ENCODE data around the gene ERCC2. TPM values are rescaled to one million over a fixed set of nuclear protein-coding genes. Genes with fewer than 3 reads are reported as not detected.

ERCC2 gene
- total and polyA plus RNA-seq, 2 of the 4 experiments (the other 2 are of a cell fraction) = 30.6 to 66.5 TPM

- H4K5ac ChIP-seq (ENCODE audit: low read depth, low read length) = no peak overlapping the region
- H3K9me1 ChIP-seq (ENCODE audit: insufficient read depth, low read length) = no peaks in the 10 kb centered on the region
- peak overlapping the region; percentile 19; the same call in 1 of the 2 replicates for H2BK120ac ChIP-seq (ENCODE audit: low read depth, low read length)
- H4K8ac ChIP-seq (ENCODE audit: low read depth in 2 of 2, low read length in 2 of 2) = peak overlapping the region in 1 of 2 experiments; percentile 41; a peak in 1 of 4 replicates
- dilution Hi-C loops (cut with HindIII; ENCODE audit: low sequenced_read_pairs, unreplicated experiment) = no loop called here
- peak overlapping the region; percentile 87 for H2AFZ ChIP-seq (replicated peaks; ENCODE audit: low read length, poor library complexity)
- ATAC-seq (ENCODE audit: low read depth) = peak; percentile 55
- H2AK5ac ChIP-seq (ENCODE audit: low read depth, low read length) = no peak overlapping the region
- no peak for TF ChIP-seq RAD21 (IDR thresholded peaks at IDR 0.05; ENCODE audit: low read length)
- no peak for TF ChIP-seq FOS (IDR thresholded peaks at IDR 0.05; ENCODE audit: low read depth, low read length)
- TF ChIP-seq MAFK (IDR thresholded peaks at IDR 0.05; ENCODE audit: low read depth, low read length) = no peak
- no peak for TF ChIP-seq MXI1 (IDR thresholded peaks at IDR 0.05; ENCODE audit: borderline replicate concordance, low read depth, low read length)
- TF ChIP-seq BHLHE40 (IDR thresholded peaks at IDR 0.05; ENCODE audit: low read depth, low read length) = no peak
- TF ChIP-seq ELK1 (IDR thresholded peaks at IDR 0.05; ENCODE audit: borderline replicate concordance, low read depth, low read length) = no peak
- no peak for TF ChIP-seq RCOR1 (IDR thresholded peaks at IDR 0.05; ENCODE audit: insufficient replicate concordance, low read length)
- no peak for TF ChIP-seq NFE2L2 (IDR thresholded peaks at IDR 0.05; ENCODE audit: low read depth, low read length)
- no peak for TF ChIP-seq POLR2A (IDR thresholded peaks at IDR 0.05; ENCODE audit: low read depth, low read length)
- TF ChIP-seq CEBPB (IDR thresholded peaks at IDR 0.05; ENCODE audit: low read depth, low read length) = no peak
- no peak for TF ChIP-seq MAZ (IDR thresholded peaks at IDR 0.05; ENCODE audit: borderline replicate concordance, low read depth, low read length)
- no peak for TF ChIP-seq CTCF (conservative IDR thresholded peaks at IDR 0.05; ENCODE audit: low read depth, low read length)
- TF ChIP-seq CHD1 (IDR thresholded peaks at IDR 0.05; ENCODE audit: low read depth, low read length) = no peak
- TF ChIP-seq SMC3 (IDR thresholded peaks at IDR 0.05; ENCODE audit: low read depth, low read length) = no peak
- no peak for TF ChIP-seq USF2 (IDR thresholded peaks at IDR 0.05; ENCODE audit: low read depth, low read length)
- TF ChIP-seq RFX5 (IDR thresholded peaks at IDR 0.05; ENCODE audit: low read depth, low read length) = no peak
- no peak overlapping the region for H4K91ac ChIP-seq (ENCODE audit: insufficient read depth, low read depth, low read length)
- H3K27ac ChIP-seq (ENCODE audit: insufficient read depth, low read length) = no peak overlapping the region
- WGBS, 2 experiments (ENCODE audit: extremely low coverage in 2 of 2, insufficient read length in 1 of 2) = 3% methylated on average over 13 of the region's 30 CpGs; no CpG with 5 or more reads in 1 of the 2 experiments
- H3K14ac ChIP-seq (replicated peaks; ENCODE audit: low read depth, low read length) = peak overlapping the region; percentile 63
- H3K4me1 ChIP-seq (ENCODE audit: control insufficient read depth, insufficient read depth, low read length) = no peaks in the 10 kb centered on the region; the same call in 1 of the 2 replicates
- ChIA-PET CTCF (no interaction called here), POLR2A (ENCODE audit: unreplicated experiment) (no interaction called here)
- no TSS peak for BruUV-seq (replicated peaks)
- H2BK20ac ChIP-seq (ENCODE audit: low read depth, low read length) = no peak overlapping the region
- H3K27me3 ChIP-seq (ENCODE audit: control insufficient read depth, insufficient read depth, low read length) = peaks cover 20% of the 10 kb centered on the region; the same call in 1 of the 2 replicates
- peak overlapping the region; percentile 22 for H3K4me3 ChIP-seq (ENCODE audit: insufficient read depth, low read depth, low read length)
- peak overlapping the region; percentile 49 for H3K4me2 ChIP-seq (ENCODE audit: low read depth, low read length)
- H3K9me3 ChIP-seq (ENCODE audit: control insufficient read depth, insufficient read depth, low read length) = no peaks in the 10 kb centered on the region
- H3K79me1 ChIP-seq (ENCODE audit: low read depth in 1 of 2, low read length in 2 of 2) = no peaks in the 10 kb centered on the region
- no peaks in the 10 kb centered on the region for H3K36me3 ChIP-seq (ENCODE audit: control insufficient read depth, insufficient read depth, low read length)
- DNase-seq = no peak
- H3K56ac ChIP-seq (ENCODE audit: extremely low read depth, insufficient read depth, low read length) = no peak overlapping the region
- in situ Hi-C loops (cut with MboI; ENCODE audit: low sequenced_read_pairs) = no loop called here
- no peaks in the 10 kb centered on the region for H4K20me1 ChIP-seq (ENCODE audit: insufficient read depth, low read length)
- no peak overlapping the region for H3K9ac ChIP-seq (ENCODE audit: low read depth, low read length)
- peak overlapping the region; percentile 82 for H3K23ac ChIP-seq (ENCODE audit: low read depth, low read length)
- no peak overlapping the region for H3K18ac ChIP-seq (ENCODE audit: low read depth, low read length)
- H2BK15ac ChIP-seq (ENCODE audit: low read depth, low read length) = no peak overlapping the region
- H2AK9ac ChIP-seq (replicated peaks; ENCODE audit: low read depth, low read length, poor library complexity) = peak overlapping the region; percentile 85
- H2BK5ac ChIP-seq (ENCODE audit: low read depth, low read length, poor library complexity, severe bottlenecking) = no peak overlapping the region
- intact Hi-C loops (cut with micrococcal nuclease) = no loop called here
- H3K4ac ChIP-seq (ENCODE audit: low read depth, low read length) = peak overlapping the region; percentile 48; the same call in 1 of the 2 replicates
Measured at GRCh38 chr19:45323671-45324081, 46.7 kb downstream of the ERCC2 start.

All from IMR-90 (cell line).